Stimulated activated memory B cell treated with anti-CD40 and anti-IgM and Interleukin-4, amounts not matched to agents 10 μg/mL and 1 μg/mL and 100 μg/mL, for 72 hours (primary cell): ENCODE data around the gene XPO4.

ENCODE experiments used
- ATAC-seq: fragments of 150-1000 bp; cut with Tn5 transposase; 2 replicates; pipeline ENCODE4 v1.10.0; 2021
- H3K27ac Mint-ChIP-seq: one replicate; pipeline ENCODE4 v1.8.0; 2022; ENCODE audit warnings: mild to moderate bottlenecking, mixed read lengths
- H3K27me3 Mint-ChIP-seq: one replicate; pipeline ENCODE4 v1.8.0; 2022; ENCODE audit warnings: mixed read lengths
- H3K36me3 Mint-ChIP-seq: one replicate; pipeline ENCODE4 v1.8.0; 2022; ENCODE audit warnings: mixed read lengths
- H3K4me1 Mint-ChIP-seq: one replicate; pipeline ENCODE4 v1.8.0; 2022; ENCODE audit warnings: mixed read lengths
- H3K4me3 Mint-ChIP-seq: one replicate; pipeline ENCODE4 v1.8.0; 2022; ENCODE audit warnings: mild to moderate bottlenecking, moderate library complexity, mixed read lengths
- H3K9me3 Mint-ChIP-seq: one replicate; pipeline ENCODE4 v1.8.0; 2022; ENCODE audit warnings: mixed read lengths

XPO4 gene

GRCh38 chr13:20826301-20826700 is 76.2 kb downstream of the XPO4 start:
- ATAC-seq = no peak
- H3K9me3 Mint-ChIP-seq = no peaks in the 10 kb centered on the region
- no peak overlapping the region for H3K27ac Mint-ChIP-seq

GRCh38 chr13:20825477-20825875 is 77.1 kb downstream of the XPO4 start:
- H3K4me3 Mint-ChIP-seq = no peak overlapping the region
- H3K36me3 Mint-ChIP-seq = peaks cover 21% of the 10 kb centered on the region
- H3K27me3 Mint-ChIP-seq = no peaks in the 10 kb centered on the region
- no peak for ATAC-seq
- H3K27ac Mint-ChIP-seq = no peak overlapping the region
- peaks cover 7% of the 10 kb centered on the region for H3K4me1 Mint-ChIP-seq
- no peaks in the 10 kb centered on the region for H3K9me3 Mint-ChIP-seq

More at GRCh38 chr13:20826301-20826700, 76.2 kb downstream of the XPO4 start:
- Mint-ChIP-seq H3K4me1 (peaks cover 7% of the 10 kb centered on the region), H3K27me3 (no peaks in the 10 kb centered on the region), H3K4me3 (no peak overlapping the region), H3K36me3 (peaks cover 13% of the 10 kb centered on the region)

- H3K27ac Mint-ChIP-seq = no peak overlapping the region
- H3K4me1 Mint-ChIP-seq = peaks cover 7% of the 10 kb centered on the region
- H3K36me3 Mint-ChIP-seq = peaks cover 23% of the 10 kb centered on the region
- no peak for ATAC-seq
- no peaks in the 10 kb centered on the region for H3K27me3 Mint-ChIP-seq
- no peaks in the 10 kb centered on the region for H3K9me3 Mint-ChIP-seq
- no peak overlapping the region for H3K4me3 Mint-ChIP-seq
Observed at GRCh38 chr13:20824762-20825476, 77.6 kb downstream of the XPO4 start.

GRCh38 chr13:20823071-20823470 is 79.5 kb downstream of the XPO4 start:
- no peak overlapping the region for H3K4me3 Mint-ChIP-seq
- peaks cover 25% of the 10 kb centered on the region for H3K36me3 Mint-ChIP-seq
- H3K27ac Mint-ChIP-seq = no peak overlapping the region
- no peaks in the 10 kb centered on the region for H3K4me1 Mint-ChIP-seq
- no peak for ATAC-seq
- no peaks in the 10 kb centered on the region for H3K9me3 Mint-ChIP-seq
- no peaks in the 10 kb centered on the region for H3K27me3 Mint-ChIP-seq

- Mint-ChIP-seq H3K4me1 (peaks cover 1% of the 10 kb centered on the region), H3K27me3 (no peaks in the 10 kb centered on the region), H3K9me3 (no peaks in the 10 kb centered on the region)
Observed at GRCh38 chr13:20822406-20822805, 80.1 kb downstream of the XPO4 start.

GRCh38 chr13:20819715-20820114 is 82.8 kb downstream of the XPO4 start:
- Mint-ChIP-seq H3K36me3 (peaks cover 37% of the 10 kb centered on the region), H3K9me3 (no peaks in the 10 kb centered on the region), H3K4me1 (peaks cover 6% of the 10 kb centered on the region), H3K27me3 (no peaks in the 10 kb centered on the region), H3K27ac (no peak overlapping the region), H3K4me3 (no peak overlapping the region)
- ATAC-seq = no peak

More at GRCh38 chr13:20822406-20822805, 80.1 kb downstream of the XPO4 start:
- H3K4me3 Mint-ChIP-seq = no peak overlapping the region
- H3K36me3 Mint-ChIP-seq = peaks cover 32% of the 10 kb centered on the region
- ATAC-seq = no peak
- H3K27ac Mint-ChIP-seq = no peak overlapping the region

GRCh38 chr13:20815464-20815863 is 87.1 kb downstream of the XPO4 start:
- no peak overlapping the region for H3K4me3 Mint-ChIP-seq
- no peak overlapping the region for H3K27ac Mint-ChIP-seq
- H3K27me3 Mint-ChIP-seq = no peaks in the 10 kb centered on the region
- no peaks in the 10 kb centered on the region for H3K9me3 Mint-ChIP-seq
- peaks cover 6% of the 10 kb centered on the region for H3K4me1 Mint-ChIP-seq
- no peak for ATAC-seq
- peaks cover 47% of the 10 kb centered on the region for H3K36me3 Mint-ChIP-seq

GRCh38 chr13:20814224-20814910 is 88.2 kb downstream of the XPO4 start:
- Mint-ChIP-seq H3K9me3 (no peaks in the 10 kb centered on the region), H3K4me3 (no peak overlapping the region), H3K27ac (no peak overlapping the region), H3K36me3 (peaks cover 46% of the 10 kb centered on the region), H3K4me1 (peaks cover 6% of the 10 kb centered on the region), H3K27me3 (no peaks in the 10 kb centered on the region)
- no peak for ATAC-seq

- H3K27me3 Mint-ChIP-seq = no peaks in the 10 kb centered on the region
- H3K4me3 Mint-ChIP-seq = no peak overlapping the region
- no peak for ATAC-seq
- no peak overlapping the region for H3K27ac Mint-ChIP-seq
- no peaks in the 10 kb centered on the region for H3K9me3 Mint-ChIP-seq
- peaks cover 50% of the 10 kb centered on the region for H3K36me3 Mint-ChIP-seq
- peaks cover 6% of the 10 kb centered on the region for H3K4me1 Mint-ChIP-seq
Observed at GRCh38 chr13:20812890-20813289, 89.7 kb downstream of the XPO4 start.

- Mint-ChIP-seq H3K9me3 (no peaks in the 10 kb centered on the region), H3K27me3 (no peaks in the 10 kb centered on the region), H3K4me1 (no peaks in the 10 kb centered on the region), H3K36me3 (peaks cover 41% of the 10 kb centered on the region), H3K4me3 (no peak overlapping the region), H3K27ac (peak overlapping the region; percentile 9)
- no peak for ATAC-seq
Observed at GRCh38 chr13:20810808-20811207, 91.7 kb downstream of the XPO4 start.

GRCh38 chr13:20808874-20809273 is 93.7 kb downstream of the XPO4 start:
- no peak overlapping the region for H3K27ac Mint-ChIP-seq
- H3K4me3 Mint-ChIP-seq = no peak overlapping the region
- H3K4me1 Mint-ChIP-seq = peaks cover 4% of the 10 kb centered on the region
- no peak for ATAC-seq
- peaks cover 49% of the 10 kb centered on the region for H3K36me3 Mint-ChIP-seq
- no peaks in the 10 kb centered on the region for H3K9me3 Mint-ChIP-seq
- H3K27me3 Mint-ChIP-seq = no peaks in the 10 kb centered on the region

GRCh38 chr13:20803180-20803965 is 99.2 kb downstream of the XPO4 start:
- H3K4me3 Mint-ChIP-seq = no peak overlapping the region

GRCh38 chr13:20801707-20802106 is 100.8 kb downstream of the XPO4 start:
- Mint-ChIP-seq H3K27me3 (no peaks in the 10 kb centered on the region), H3K9me3 (no peaks in the 10 kb centered on the region), H3K4me1 (peaks cover 38% of the 10 kb centered on the region), H3K27ac (peak overlapping the region; percentile 7), H3K36me3 (peaks cover 46% of the 10 kb centered on the region), H3K4me3 (no peak overlapping the region)
- no peak for ATAC-seq

More at GRCh38 chr13:20803180-20803965, 99.2 kb downstream of the XPO4 start:
- H3K4me1 Mint-ChIP-seq = peaks cover 23% of the 10 kb centered on the region
- H3K27ac Mint-ChIP-seq = peak overlapping the region; percentile 42
- H3K36me3 Mint-ChIP-seq = peaks cover 33% of the 10 kb centered on the region
- ATAC-seq = no peak
- no peaks in the 10 kb centered on the region for H3K9me3 Mint-ChIP-seq
- H3K27me3 Mint-ChIP-seq = no peaks in the 10 kb centered on the region

GRCh38 chr13:20799726-20800416 is 102.7 kb downstream of the XPO4 start:
- no peak overlapping the region for H3K27ac Mint-ChIP-seq
- no peak overlapping the region for H3K4me3 Mint-ChIP-seq
- H3K27me3 Mint-ChIP-seq = no peaks in the 10 kb centered on the region
- H3K9me3 Mint-ChIP-seq = no peaks in the 10 kb centered on the region
- peaks cover 45% of the 10 kb centered on the region for H3K36me3 Mint-ChIP-seq
- H3K4me1 Mint-ChIP-seq = peaks cover 38% of the 10 kb centered on the region
- ATAC-seq = no peak

- Mint-ChIP-seq H3K4me3 (no peak overlapping the region), H3K9me3 (no peaks in the 10 kb centered on the region), H3K36me3 (peaks cover 48% of the 10 kb centered on the region), H3K4me1 (peaks cover 27% of the 10 kb centered on the region), H3K27ac (peak overlapping the region; percentile 50), H3K27me3 (no peaks in the 10 kb centered on the region)
- ATAC-seq = peak; percentile 67
Observed at GRCh38 chr13:20798027-20798426, 104.5 kb downstream of the XPO4 start.
